HG03175 (cell line): ENCODE data around the gene MYRF.

Experiments
- ATAC-seq: cut with Tn5 transposase; IDR thresholded peaks from one replicate; pipeline ENCODE4 v1.9.1; 2021; ENCODE audit warnings: mild to moderate bottlenecking, moderate library complexity; ENCODE audit not compliant: unreplicated experiment

MYRF gene

GRCh38 chr11:61738776-61739175 lies 13.7 kb upstream of the MYRF start:
- no peak for ATAC-seq

- ATAC-seq: no peak
These were observed 13.0 kb upstream of the MYRF start for GRCh38 chr11:61739413-61739812.

GRCh38 chr11:61739966-61740365 lies 12.5 kb upstream of the MYRF start:
- ATAC-seq: no peak

- no peak for ATAC-seq
These were observed 10.0 kb upstream of the MYRF start for GRCh38 chr11:61742391-61742790.

GRCh38 chr11:61743486-61744095 lies 8.8 kb upstream of the MYRF start:
- ATAC-seq: no peak

- no peak for ATAC-seq
These were observed 8.3 kb upstream of the MYRF start for GRCh38 chr11:61744181-61744580.

- no peak for ATAC-seq
These were observed 7.8 kb upstream of the MYRF start for GRCh38 chr11:61744609-61745156.

- ATAC-seq: no peak
These were observed 6.5 kb upstream of the MYRF start for GRCh38 chr11:61745781-61746441.

GRCh38 chr11:61746442-61747191 lies 5.8 kb upstream of the MYRF start:
- no peak for ATAC-seq

- ATAC-seq: peak; percentile 69
These were observed 5.1 kb upstream of the MYRF start for GRCh38 chr11:61747192-61747966.

- ATAC-seq: peak; percentile 9
These were observed 4.5 kb upstream of the MYRF start for GRCh38 chr11:61747967-61748285.

- no peak for ATAC-seq
These were observed 2.7 kb upstream of the MYRF start for GRCh38 chr11:61749591-61750217.

GRCh38 chr11:61750631-61751273 lies 1.7 kb upstream of the MYRF start:
- ATAC-seq: no peak

- no peak for ATAC-seq
These were observed 1.1 kb upstream of the MYRF start for GRCh38 chr11:61751384-61751783.

GRCh38 chr11:61752925-61753521 lies 587 bp downstream of the MYRF start:
- no peak for ATAC-seq

- ATAC-seq: no peak
These were observed 1.2 kb downstream of the MYRF start for GRCh38 chr11:61753672-61754071.

GRCh38 chr11:61754534-61755482 lies 2.4 kb downstream of the MYRF start:
- ATAC-seq: no peak

GRCh38 chr11:61756147-61756451 lies 3.7 kb downstream of the MYRF start:
- ATAC-seq: no peak
